Activated CD4-positive, alpha-beta T cell treated with anti-CD3 and anti-CD28 coated beads, Interleukin-2, amount 50 U/mL, for 16 hours (primary cell): ENCODE measurements around the gene CASQ1.
A peak's percentile ranks its signal among the peaks of the same experiment; 100 is the strongest.

ENCODE experiments used
- DNase-seq: peaks from one replicate; pipeline ENCODE4 v3.0.0-alpha.2; 2020

The CASQ1 gene

DNA sequence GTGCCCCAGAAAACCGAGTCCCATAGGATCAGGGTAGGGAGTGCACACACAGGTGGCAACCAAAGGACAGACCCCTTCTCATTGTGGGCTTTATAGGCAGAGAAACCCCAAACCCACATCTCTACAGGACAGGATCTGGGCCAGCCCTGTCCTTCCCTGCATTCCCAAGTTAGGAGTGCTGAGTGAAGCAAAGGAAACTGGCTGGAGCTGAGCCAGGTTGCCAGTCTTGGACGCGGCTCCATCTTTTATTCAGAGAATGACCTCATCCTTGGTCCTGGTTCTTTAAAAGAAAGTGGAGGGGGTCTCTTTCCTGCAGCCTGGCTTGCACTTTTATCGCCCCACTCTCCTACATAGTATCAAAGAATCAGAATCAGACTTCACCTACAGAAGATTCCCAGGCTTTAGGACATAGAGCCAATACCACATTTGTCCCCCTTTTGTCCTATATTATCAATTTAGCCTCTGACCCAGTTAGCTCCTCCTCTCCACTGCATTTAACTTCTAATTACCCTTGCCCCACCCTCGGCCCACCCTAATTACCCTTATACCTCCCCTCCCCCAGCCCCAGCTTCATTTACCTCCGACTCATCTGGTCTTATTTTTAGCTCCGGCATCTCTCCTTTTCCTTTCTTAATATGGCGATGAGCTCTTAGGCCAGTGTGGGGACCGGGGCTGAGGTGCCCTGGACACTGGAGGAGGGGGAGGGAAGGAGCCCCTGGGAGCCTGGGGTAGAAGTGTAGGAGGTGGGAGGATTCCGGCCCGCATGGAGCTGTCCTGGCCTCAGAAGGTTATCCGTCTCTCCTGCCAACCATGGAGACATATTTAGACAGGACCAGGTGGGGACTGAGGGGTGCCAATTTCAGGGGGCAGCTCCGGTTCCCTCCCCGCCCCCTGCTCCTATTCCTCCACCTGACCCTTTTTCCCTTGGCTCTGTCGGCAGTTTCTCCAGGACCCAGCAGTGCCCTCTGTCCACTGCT, at the start of gene CASQ1:
TSS of gene CASQ1 (plus strand) at position 927 of the 977 bp plus-strand sequence. CDS start 177 bp downstream, outside the sequence.
- no peak for DNase-seq

DNA sequence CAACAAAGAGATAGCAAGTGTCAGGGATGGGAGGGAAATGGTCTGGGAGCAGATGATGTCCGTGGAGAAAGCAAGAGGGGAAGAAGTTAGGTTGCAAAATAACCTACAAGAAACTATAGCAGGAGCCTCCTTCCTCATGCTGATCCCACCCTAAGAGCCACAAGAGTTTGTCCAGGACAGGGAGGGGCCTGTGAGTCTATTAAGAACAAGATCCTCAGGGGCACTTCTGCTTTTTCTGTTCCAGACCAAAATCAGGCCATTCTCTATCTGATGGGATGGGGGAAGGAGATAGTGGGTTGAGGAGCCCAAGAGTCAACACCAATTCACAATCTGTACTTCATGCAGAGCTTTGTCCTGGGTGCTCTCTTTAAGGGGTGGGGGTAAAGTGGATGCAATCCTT, 46.7 kb upstream of the CASQ1 start:
- no peak for DNase-seq

DNA sequence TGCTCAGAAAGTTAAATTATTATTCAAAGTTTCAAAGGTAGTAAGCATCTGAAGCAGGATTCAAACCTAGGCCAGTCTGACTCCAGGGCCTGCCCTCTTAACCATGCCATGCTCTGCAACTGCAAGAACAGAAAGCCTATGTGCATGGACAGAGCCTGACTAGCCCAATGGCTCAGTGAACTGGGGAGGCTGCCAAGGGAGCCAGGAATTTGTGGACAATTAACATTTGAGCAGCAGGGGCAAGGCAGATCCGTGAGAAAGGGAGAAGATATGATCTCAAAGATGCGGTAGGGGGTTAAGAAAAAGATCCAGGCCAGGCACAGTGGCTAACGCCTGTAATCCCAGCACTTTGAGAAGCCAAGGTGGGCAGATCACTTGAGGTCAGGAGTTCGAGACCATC, 45.5 kb upstream of the CASQ1 start:
- no peak for DNase-seq

DNA sequence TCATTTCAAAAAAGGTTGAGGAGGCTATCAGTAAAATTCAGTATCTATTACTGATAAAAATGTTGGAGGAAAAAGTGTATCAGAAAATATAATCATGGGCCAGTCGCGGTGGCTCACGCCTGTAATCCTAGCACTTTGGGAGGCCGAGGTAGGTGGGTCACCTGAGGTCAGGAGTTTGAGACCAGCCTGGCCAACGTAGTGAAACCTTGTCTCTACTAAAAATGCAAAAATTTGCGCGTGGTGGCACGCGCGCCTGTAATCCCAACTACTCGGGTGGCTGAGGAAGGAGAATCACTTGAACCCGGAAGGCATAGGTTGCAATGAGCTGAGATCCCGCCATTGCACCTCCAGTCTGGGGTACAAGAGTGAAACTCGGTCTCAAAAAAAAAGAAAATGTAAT, 44.3 kb upstream of the CASQ1 start:
- DNase-seq: no peak

DNA sequence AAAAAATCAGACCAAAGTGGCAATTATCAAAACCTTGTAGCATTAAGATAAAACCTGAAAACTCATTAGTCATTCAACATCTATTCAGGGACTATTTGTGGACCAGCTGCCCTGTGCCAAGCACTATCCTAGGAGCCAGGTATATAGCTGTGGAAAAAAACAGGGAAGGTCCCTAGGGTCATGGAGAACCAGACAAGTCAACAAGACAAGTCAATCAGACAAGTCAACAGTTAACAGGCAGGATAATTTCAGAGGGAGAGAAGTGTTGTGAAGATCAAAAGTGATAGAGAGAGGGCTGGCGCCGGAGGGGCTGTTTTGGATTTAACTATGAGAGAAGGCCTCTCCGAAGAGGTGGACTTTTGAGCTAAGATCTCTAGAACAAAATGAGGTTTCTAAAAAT, 42.3 kb upstream of the CASQ1 start:
- DNase-seq: no peak

DNA sequence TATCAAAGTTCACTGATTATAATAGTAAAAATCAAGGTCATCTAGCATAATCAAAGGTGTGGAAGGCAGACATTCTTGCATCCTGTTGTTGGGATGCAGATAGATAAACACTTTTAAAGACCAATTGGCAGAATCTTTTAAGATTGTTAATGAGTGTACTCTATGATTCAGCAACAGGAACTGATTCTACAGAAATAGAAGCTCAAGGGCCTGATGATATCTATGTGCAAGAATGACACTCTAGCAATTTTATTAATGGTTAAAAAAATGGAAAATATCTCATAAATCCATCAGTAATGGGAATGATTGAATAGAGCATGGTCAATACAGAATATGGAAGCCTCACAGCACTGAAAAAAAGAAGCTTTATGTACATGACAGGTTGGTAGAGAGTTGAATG, 41.1 kb upstream of the CASQ1 start:
- no peak for DNase-seq

DNA sequence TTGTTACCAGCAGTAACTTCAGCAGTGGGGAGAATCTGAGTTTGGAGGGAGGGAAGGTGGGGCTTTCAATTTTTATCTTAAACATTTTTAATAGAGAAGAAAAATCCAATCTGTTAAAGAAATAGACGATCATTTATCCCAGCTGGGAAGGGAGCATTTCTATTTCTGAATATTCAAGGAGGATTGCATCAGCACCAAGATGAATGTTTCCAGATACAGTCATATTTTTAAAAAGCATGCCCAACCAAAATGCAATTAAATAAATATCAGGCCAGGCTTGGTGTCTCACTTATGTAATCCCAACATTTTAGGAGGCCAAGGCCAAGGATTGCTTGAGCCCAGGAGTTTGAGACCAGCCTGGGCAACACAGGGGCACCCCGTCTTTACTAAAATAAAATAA, 40.7 kb upstream of the CASQ1 start:
- DNase-seq: no peak

DNA sequence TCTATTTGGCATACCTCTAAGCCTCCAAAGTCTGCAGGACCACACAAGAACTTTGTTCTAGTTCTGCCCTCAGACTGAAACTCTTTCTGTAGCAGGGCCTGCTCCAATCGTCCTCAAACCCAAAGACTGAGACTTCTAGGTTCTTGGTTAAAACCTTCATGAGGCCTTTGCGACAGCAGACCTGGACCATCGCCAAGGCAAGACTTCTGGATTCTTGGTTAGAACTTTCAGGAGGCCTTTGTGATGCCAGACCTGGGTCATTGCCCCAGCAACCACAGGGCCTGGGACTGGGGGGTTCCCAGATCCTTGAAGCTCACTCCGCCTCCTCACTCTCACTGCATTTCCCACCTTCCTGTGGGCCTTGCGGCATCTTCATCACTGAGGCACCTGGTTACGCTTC, 39.1 kb upstream of the CASQ1 start, which contains the start of gene ATP1A4:
TSS of gene ATP1A4 (plus strand) at position 301 of the 400 bp plus-strand sequence. CDS start 438 bp downstream, outside the sequence.
- DNase-seq: no peak

DNA sequence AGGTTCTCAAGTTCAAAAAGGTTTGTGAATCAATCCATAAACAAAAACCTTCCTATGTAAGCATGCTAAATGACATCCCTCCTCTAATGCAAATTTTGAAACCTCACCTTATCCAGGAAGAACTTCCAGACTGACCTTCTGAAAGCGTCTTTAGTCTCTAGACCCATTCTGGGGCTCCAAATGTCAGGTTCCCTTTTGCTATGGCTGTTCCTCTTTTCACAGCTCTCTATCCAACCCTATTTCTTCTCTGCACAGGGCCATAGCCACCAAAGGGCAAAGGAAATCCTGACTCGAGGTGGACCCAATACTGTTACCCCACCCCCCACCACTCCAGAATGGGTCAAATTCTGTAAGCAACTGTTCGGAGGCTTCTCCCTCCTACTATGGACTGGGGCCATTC, 35.6 kb upstream of the CASQ1 start:
- no peak for DNase-seq

DNA sequence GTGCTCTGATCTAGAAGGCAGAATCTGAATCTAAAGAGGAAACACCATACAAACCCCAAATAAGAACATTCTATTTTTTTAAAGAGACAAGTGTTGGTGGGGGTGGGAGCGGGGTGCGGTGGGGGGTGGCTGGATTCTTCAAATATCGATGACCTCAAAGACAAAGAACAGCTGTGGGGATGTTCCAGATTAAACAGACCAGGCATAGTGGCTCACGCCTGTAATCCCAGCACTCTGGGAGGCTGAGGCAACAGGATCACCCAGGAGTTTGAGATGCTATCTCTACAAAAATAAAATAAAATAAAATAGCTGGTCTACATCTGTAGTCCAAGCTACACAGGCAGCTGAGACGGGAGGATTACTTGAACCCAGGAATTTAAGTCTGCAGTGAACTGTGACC, 34.0 kb upstream of the CASQ1 start:
- no peak for DNase-seq

DNA sequence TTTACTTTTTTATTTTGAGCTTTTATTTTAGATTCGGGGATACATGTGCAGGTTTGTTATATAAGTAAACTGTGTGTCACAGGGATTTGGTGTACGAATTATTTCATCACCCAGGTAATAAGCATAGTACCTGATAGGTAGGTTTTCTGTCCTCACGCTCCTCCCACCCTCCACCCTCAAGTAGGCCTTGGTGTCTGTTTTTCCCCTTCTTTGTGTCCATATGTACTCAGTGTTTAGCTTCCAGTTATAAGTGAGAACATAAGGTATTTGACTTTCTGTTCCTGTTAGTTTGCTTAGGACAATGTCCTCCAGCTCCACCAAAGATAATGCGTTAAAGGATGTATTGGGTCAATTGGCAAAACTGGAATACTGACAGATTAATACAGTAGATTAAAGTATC, 33.2 kb upstream of the CASQ1 start:
- no peak for DNase-seq

DNA sequence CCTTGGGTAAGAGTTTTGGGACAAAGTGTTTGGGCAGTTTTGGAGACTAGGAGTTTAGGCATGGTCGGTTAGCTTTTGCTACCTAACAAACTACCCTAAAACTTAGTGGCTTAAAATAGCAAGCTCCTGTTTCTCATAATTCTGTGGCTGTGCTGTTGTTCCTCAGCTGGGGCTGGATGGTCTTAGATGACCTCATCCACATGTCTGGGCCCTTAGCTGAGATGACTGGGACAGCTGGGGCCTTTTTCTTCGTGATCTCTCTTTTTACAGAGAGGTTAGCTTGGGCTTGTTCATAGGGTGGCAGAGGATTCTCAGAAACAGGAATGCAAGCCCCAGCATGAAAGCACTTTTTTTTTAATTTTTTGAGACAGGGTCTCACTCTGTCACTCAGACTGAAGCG, 32.3 kb upstream of the CASQ1 start:
- no peak for DNase-seq

DNA sequence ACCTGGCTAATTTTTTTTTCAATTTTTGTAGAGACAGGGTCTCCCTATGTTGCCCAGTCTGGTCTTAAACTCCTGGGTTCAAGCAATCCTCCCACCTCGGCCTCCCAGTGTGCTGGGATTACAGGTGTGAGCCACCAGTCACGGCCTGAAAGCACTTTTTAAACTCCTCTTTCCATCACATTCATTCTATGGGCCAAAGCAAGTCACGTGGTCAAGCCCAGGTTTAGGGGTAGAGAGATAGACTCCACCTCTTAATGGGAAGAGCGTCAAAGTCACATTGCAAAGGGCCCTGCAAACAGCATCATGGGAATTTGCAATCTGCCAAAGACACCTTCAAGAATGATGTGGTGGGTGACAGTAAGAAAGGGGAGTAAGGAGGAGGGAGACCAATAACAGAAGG, 31.8 kb upstream of the CASQ1 start:
- no peak for DNase-seq

DNA sequence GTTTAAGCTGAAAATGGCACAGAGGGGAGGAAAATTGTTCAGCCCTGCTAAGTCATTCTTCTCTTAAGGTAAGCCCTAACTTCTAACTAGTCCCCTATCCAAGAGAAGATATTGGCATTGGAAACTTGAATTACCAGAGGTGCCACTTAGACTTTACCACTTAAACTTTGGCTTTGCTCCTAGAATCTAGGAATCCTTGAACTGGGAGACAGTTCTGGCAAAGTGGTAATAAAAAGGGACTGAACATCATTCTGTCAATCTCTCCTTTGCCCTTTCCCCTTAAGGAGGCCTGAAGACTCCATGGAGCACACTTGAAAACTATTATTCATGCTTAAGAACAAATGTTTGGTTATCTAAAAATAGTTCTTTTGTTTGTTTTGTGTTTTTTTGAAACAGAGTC, 30.5 kb upstream of the CASQ1 start:
- DNase-seq: no peak

DNA sequence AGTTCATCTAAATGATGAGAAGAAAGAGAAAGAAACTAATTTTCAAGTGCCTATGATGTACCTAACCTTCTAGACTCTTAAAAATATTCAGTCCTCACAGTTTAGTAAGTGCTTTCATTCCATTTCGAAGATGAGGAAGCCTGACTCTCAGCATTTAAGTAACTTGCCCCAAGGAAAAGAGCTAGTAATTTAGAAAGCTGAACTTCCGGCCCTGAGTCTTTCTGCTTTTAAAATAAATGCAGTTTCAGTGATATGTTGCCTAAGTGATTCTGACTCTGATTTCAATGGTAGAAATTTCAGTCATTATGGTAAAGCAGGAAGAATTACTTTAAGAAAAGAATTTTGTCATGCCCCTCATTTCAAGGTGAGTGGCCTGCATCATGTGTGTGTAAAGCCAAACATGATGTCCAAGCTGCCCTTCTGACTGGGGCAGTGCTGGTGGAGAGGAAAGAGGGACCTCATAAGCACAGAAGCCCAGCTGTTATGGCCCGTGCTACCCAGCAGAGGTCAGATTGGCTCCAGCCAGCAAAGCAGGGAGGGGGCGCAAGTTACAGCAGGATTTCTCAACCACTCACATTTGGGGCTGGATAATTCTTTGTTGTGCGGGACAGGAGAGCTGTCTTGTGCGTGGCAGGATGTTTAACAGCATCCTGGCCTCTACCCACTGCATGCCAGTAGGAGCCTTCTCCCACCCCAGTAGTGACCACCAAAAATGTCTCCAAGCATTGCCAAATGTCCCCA, 28.2 kb upstream of the CASQ1 start:
- peak; percentile 24 for DNase-seq

DNA sequence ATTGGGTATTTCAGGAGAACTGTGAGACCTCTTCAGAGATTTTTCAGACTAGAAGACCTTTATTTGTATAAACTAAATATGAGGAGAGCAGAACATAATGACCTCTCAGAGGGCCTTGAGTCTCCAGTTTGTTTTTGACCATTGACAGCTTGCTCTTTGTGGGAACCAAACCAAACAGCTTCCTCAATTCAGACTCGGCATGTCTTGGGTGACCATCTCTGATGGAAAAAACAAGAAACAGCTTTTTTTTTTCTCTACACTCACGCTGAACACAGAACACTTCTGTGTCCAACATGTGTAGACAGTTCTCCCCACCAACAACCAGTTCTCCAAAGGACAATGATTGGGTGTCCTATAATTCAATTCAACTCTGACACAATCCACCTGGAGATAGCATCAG, 27.4 kb upstream of the CASQ1 start:
- no peak for DNase-seq

DNA sequence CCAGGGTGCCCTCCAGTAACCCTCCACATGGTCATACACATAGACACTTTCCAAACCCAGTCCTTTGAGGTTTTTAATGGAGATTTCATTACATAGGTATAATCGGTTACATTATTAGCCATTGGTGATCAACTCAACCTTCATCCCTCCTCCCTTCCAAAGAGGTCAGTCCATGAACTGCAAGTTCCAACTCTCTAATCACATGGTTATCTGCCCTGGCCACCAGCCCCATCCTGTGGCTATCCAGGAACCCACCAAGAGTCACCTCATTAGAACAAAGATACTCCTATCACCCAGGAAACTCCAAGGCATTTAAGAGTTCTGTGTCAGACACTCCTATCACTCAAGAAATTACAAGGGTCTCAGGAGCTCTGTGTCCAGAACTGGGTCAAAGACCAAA, 26.8 kb upstream of the CASQ1 start:
- no peak for DNase-seq

DNA sequence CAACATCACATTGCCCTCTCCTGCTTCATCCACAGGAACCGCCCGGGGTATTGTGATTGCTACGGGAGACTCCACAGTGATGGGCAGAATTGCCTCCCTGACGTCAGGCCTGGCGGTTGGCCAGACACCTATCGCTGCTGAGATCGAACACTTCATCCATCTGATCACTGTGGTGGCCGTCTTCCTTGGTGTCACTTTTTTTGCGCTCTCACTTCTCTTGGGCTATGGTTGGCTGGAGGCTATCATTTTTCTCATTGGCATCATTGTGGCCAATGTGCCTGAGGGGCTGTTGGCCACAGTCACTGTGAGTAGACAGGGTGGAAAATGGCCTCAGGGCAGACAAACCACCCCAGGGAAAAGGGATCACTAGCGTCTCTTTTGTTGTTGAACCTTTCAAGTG, 26.3 kb upstream of the CASQ1 start:
- DNase-seq: no peak

DNA sequence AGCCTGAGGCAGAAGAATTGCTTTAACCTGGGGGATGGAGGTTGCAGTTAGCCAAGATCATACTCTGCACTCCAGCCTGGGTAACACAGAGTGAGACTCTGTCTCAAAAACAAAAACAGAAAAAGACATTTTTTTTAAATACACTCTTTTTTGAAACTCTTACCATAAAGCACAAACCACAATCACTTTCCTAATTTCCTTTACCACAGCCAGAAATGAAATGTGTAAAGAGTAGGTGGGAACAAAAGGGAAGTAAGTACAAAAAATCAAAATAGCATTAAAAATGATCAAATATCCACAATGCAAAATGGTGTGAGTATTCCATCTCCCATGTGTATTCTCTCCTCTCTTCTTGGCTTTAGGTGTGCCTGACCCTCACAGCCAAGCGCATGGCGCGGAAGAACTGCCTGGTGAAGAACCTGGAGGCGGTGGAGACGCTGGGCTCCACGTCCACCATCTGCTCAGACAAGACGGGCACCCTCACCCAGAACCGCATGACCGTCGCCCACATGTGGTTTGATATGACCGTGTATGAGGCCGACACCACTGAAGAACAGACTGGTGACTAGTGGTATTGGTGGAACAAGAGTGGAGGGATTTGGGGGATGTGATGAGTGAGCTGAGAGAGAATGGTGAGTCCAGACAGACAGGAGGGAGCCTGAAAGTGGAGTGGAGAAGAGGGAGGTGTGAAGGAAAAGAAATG, 24.1 kb upstream of the CASQ1 start:
- peak; percentile 5 for DNase-seq

DNA sequence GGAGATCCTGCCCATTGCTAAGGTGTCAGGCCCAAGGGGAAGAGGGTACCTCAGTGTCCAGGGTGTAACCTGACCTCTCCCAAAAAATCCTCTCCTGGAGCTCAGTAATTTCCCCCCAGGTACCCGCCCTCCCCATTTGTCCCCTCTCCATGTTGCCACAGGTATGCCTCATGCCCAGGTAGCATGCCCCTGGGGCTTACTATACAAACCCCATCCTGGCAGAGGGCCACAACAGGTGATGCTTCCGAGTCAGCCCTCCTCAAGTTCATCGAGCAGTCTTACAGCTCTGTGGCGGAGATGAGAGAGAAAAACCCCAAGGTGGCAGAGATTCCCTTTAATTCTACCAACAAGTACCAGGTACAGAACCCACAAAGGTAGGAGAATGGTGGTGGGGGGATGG, 23.3 kb upstream of the CASQ1 start:
- no peak for DNase-seq

DNA sequence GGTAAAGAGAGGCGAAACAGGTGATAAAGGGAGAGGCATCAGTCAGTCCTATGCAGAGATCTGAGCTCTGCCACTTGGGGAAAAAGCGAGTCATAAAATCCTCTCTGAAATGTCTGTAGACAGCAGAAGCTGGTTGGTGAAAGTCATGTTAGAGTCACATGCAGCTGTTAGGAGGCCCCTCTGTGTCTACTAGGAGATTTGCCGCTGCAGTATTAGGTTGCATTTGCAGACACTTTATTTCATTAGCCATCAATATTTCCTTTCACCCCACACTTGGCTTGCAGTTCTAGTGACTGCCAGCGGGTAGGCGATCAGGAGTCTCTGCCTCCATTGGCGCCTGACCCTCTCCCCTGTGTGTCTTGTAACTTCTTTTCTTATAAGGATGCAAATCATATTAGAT, 22.8 kb upstream of the CASQ1 start:
- peak; percentile 13 for DNase-seq

DNA sequence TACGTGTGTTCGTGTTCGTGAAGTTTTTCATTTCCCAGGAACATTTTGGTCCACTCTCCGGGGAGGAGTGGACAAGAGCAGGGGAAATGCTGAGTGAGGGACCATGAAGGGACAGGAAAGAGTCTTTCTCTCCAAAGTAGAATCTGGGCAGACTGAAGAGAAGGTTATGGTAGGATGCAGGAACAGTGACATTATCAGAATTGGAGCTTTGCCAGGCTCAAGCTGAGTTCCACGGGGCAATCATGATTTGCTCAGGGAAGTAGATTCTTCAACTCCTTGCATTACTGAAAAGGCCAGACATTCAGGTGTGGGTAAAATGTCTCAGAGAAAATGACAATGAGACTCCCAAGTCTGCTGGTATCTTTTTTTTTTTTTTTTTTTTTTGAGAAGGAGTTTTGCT, 22.4 kb upstream of the CASQ1 start:
- DNase-seq: no peak

DNA sequence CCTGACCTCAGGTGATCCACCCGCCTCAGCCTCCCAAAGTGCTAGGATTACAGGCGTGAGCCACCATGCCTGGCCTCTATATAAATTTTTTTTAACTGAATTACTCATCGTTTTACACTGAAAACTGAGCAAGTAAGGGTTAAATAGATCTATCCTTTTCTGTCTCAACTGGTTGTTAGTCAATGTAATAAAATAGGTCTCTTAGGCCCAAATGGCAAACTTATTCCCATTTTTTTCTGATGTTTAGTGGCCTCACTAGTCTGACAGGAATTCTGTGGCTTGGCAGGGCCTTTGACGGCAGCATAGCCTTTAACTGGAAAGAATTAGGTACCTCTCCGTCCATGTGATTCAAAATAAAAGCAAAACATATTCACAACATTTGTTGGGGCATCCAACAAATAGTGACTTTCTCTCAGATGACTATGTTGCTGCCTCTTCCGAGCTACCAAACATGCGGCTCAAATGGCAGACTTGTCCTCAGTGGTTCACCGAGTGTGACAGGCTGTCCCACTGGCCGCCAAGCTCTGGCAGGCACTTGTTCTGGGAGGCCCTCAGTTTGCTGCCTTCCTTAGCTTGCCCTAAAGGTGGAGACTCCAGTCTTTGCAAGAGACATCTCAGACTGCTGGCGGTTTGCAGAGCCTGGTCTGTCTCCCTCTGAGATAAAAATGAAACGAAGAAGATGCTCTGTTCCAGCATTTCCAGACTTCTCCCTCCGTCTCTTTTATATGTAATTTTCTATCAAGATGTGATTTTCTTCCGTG, 21.6 kb upstream of the CASQ1 start:
- no peak for DNase-seq
